Ramos (cell line): Measurements from ENCODE around the gene SMS.

Source experiments
- in situ Hi-C: fragments of 300-500 bp; cut with MboI; formaldehyde crosslinking; loops from one replicate; pipeline ENCODE4 v1.14.3; 2022; ENCODE audit warnings: low sequenced_read_pairs; ENCODE audit not compliant: unreplicated experiment

SMS gene

GRCh38 chrX:22032506-22032905 is 92.0 kb downstream of the SMS start:
- in situ Hi-C loops: no loop called here

GRCh38 chrX:22033818-22034217 is 93.3 kb downstream of the SMS start:
- in situ Hi-C loops: no loop called here

- in situ Hi-C loops: no loop called here
Observed at GRCh38 chrX:22035236-22035635, 94.7 kb downstream of the SMS start.

- in situ Hi-C loops: no loop called here
Observed at GRCh38 chrX:22037225-22037624, 96.7 kb downstream of the SMS start.

GRCh38 chrX:22037911-22038537 is 97.5 kb downstream of the SMS start:
- in situ Hi-C loops: no loop called here

GRCh38 chrX:22039541-22039940 is 99.0 kb downstream of the SMS start:
- in situ Hi-C loops: no loop called here

- in situ Hi-C loops: no loop called here
Observed at GRCh38 chrX:22040184-22040583, 99.7 kb downstream of the SMS start.

- in situ Hi-C loops: no loop called here
Observed at GRCh38 chrX:22041907-22042530, 101.5 kb downstream of the SMS start.

GRCh38 chrX:22043872-22044271 is 103.4 kb downstream of the SMS start:
- in situ Hi-C loops: no loop called here
